GM23338 (cell line): Measurements from ENCODE around the gene RPL41. TPM values are rescaled to one million over a fixed set of nuclear protein-coding genes. Genes with fewer than 3 reads are reported as not detected.

Experiments
- ATAC-seq: fragments of 200-7000 bp; cut with Tn5 transposase; 3 replicates; pipeline ENCODE4 v1.9.1; 2020
- DNase-seq: peaks from one replicate; pipeline ENCODE4 v3.0.0-alpha.2; 2015; ENCODE audit warnings: low spot score
- H2AFZ ChIP-seq: fragments of 200-600 bp; sonication (generic); 2 replicates; pipeline ENCODE4 v1.8.0; 2016; ENCODE audit warnings: antibody characterized with exemption, mild to moderate bottlenecking, moderate library complexity
- H3F3A ChIP-seq: fragments of 200-600 bp; sonication (generic); replicated peaks from 2 replicates; pipeline ENCODE4 v1.8.0; 2017; ENCODE audit warnings: antibody characterized with exemption, mixed run types, low read depth
- H3K27ac ChIP-seq: fragments of 200-600 bp; sonication (generic); 2 replicates; pipeline ENCODE4 v1.6.1; 2016; ENCODE audit warnings: low read depth
- H3K27me3 ChIP-seq: fragments of 200-600 bp; sonication (generic); 2 replicates; pipeline ENCODE4 v1.8.0; 2016; ENCODE audit warnings: mild to moderate bottlenecking, mixed run types, moderate library complexity; ENCODE audit not compliant: insufficient read depth
- H3K36me3 ChIP-seq: fragments of 200-600 bp; sonication (generic); 2 replicates; pipeline ENCODE4 v1.8.0; 2016; ENCODE audit warnings: mild to moderate bottlenecking; ENCODE audit not compliant: insufficient read depth
- H3K4me1 ChIP-seq: fragments of 200-600 bp; sonication (generic); 2 replicates; pipeline ENCODE4 v1.8.0; 2016; ENCODE audit warnings: mild to moderate bottlenecking, moderate library complexity; ENCODE audit not compliant: insufficient read depth
- H3K4me2 ChIP-seq: fragments of 200-600 bp; sonication (generic); 2 replicates; pipeline ENCODE4 v1.7.1; 2017; ENCODE audit warnings: mixed run types
- H3K4me3 ChIP-seq: fragments of 200-600 bp; sonication (generic); 2 replicates; pipeline ENCODE4 v1.6.1; 2016; ENCODE audit warnings: mixed run types
- H3K79me2 ChIP-seq: fragments of 200-600 bp; sonication (generic); replicated peaks from 2 replicates; pipeline ENCODE4 v1.8.0; 2017; ENCODE audit warnings: mild to moderate bottlenecking; ENCODE audit not compliant: insufficient read depth
- H3K9me2 ChIP-seq: fragments of 200-600 bp; sonication (generic); 2 replicates; pipeline ENCODE4 v1.8.0; 2017; ENCODE audit not compliant: insufficient read depth
- H4K20me1 ChIP-seq: fragments of 200-600 bp; sonication (generic); replicated peaks from 2 replicates; pipeline ENCODE4 v1.8.0; 2017; ENCODE audit warnings: mild to moderate bottlenecking; ENCODE audit not compliant: insufficient read depth
- H3K27ac Mint-ChIP-seq: 2 replicates; pipeline ENCODE4 v1.8.0; 2020; ENCODE audit warnings: inconsistent platforms, mild to moderate bottlenecking, moderate library complexity, mixed read lengths
- H3K27me3 Mint-ChIP-seq: 3 replicates; pipeline ENCODE4 v1.8.0; 2022; ENCODE audit warnings: low read depth, mild to moderate bottlenecking, moderate library complexity, mixed read lengths, inconsistent platforms; ENCODE audit not compliant: insufficient read depth, poor library complexity
- H3K36me3 Mint-ChIP-seq: 3 replicates; pipeline ENCODE4 v1.8.0; 2021; ENCODE audit warnings: low read depth, mild to moderate bottlenecking, inconsistent platforms, moderate library complexity, mixed read lengths
- H3K4me1 Mint-ChIP-seq: 3 replicates; pipeline ENCODE4 v1.8.0; 2020; ENCODE audit warnings: mild to moderate bottlenecking, inconsistent platforms, mixed read lengths
- H3K4me3 Mint-ChIP-seq: 3 replicates; pipeline ENCODE4 v1.8.0; 2021; ENCODE audit warnings: moderate library complexity, mild to moderate bottlenecking, inconsistent platforms, mixed read lengths
- H3K9me3 Mint-ChIP-seq: 3 replicates; pipeline ENCODE4 v1.8.0; 2020; ENCODE audit warnings: moderate library complexity, mild to moderate bottlenecking, inconsistent platforms, mixed read lengths
- CREB1 ChIP-seq: fragments of 250-450 bp; sonication (Bioruptor Pico); IDR thresholded peaks from 2 replicates; pipeline ENCODE4 v1.5.0; 2020; ENCODE audit warnings: low read depth, mild to moderate bottlenecking, moderate library complexity
- EZH2phosphoT487 ChIP-seq: fragments of 200-600 bp; sonication (generic); IDR thresholded peaks from one replicate; pipeline ENCODE4 v1.8.1; 2018; ENCODE audit warnings: antibody characterized with exemption; ENCODE audit not compliant: unreplicated experiment
- JUNB ChIP-seq: IDR thresholded peaks from one replicate; pipeline ENCODE4 v1.6.1; 2016; ENCODE audit warnings: antibody characterized with exemption; ENCODE audit not compliant: unreplicated experiment
- POLR2AphosphoS5 ChIP-seq: IDR thresholded peaks from 2 replicates; pipeline ENCODE4 v1.6.1; 2016; ENCODE audit warnings: antibody characterized with exemption, low read depth
- STAT1 ChIP-seq: IDR thresholded peaks from one replicate; pipeline ENCODE4 v1.6.1; 2016; ENCODE audit warnings: antibody characterized with exemption; ENCODE audit not compliant: unreplicated experiment
- ZNF114 ChIP-seq: fragments of 250-450 bp; sonication (Bioruptor Pico); IDR thresholded peaks from 2 replicates; pipeline ENCODE4 v1.5.0; 2020; ENCODE audit warnings: mild to moderate bottlenecking, moderate library complexity
- polyA plus RNA-seq: library from polyadenylated mRNA; unstranded; fragments of >200 nt; fragmentation: Nextera tagmentation; extraction: Ambion mirVana; gene quantifications from 2 replicates; pipeline ENCODE4 v1.2.1, GENCODE V29; 2016
- total RNA-seq: library from RNA; depleted of rRNA; stranded (reverse); fragments of >200 nt; shearing (Covaris generic); gene quantifications from 2 replicates; pipeline ENCODE4 v1.2.3, GENCODE V29; 2014
- TF ChIP-seq, protein P1 (sequence below): IDR thresholded peaks from one replicate; pipeline ENCODE4 v1.6.1; 2018; ENCODE audit warnings: antibody characterized with exemption; ENCODE audit not compliant: unreplicated experiment
- TF ChIP-seq, protein P2 (sequence below): fragments of 250-450 bp; sonication (Bioruptor Pico); IDR thresholded peaks from 2 replicates; pipeline ENCODE4 v1.5.0; 2020; ENCODE audit warnings: mild to moderate bottlenecking, moderate library complexity
- TF ChIP-seq, protein P3 (sequence below), 2 experiments: fragments of 200-600 bp in 1 of 2; sonication (generic) in 1 of 2; conservative IDR thresholded peaks; 2 replicates each; pipeline versions ENCODE4 v1.5.1 to v1.6.1; 2016 to 2017; ENCODE audit warnings: antibody characterized with exemption in 2 of 2, low read depth in 2 of 2, mild to moderate bottlenecking in 2 of 2, moderate library complexity in 1 of 2

Gene RPL41
- total and polyA plus RNA-seq, 2 experiments from 2014 or later: 2,039 to 3,875 TPM

DNA sequence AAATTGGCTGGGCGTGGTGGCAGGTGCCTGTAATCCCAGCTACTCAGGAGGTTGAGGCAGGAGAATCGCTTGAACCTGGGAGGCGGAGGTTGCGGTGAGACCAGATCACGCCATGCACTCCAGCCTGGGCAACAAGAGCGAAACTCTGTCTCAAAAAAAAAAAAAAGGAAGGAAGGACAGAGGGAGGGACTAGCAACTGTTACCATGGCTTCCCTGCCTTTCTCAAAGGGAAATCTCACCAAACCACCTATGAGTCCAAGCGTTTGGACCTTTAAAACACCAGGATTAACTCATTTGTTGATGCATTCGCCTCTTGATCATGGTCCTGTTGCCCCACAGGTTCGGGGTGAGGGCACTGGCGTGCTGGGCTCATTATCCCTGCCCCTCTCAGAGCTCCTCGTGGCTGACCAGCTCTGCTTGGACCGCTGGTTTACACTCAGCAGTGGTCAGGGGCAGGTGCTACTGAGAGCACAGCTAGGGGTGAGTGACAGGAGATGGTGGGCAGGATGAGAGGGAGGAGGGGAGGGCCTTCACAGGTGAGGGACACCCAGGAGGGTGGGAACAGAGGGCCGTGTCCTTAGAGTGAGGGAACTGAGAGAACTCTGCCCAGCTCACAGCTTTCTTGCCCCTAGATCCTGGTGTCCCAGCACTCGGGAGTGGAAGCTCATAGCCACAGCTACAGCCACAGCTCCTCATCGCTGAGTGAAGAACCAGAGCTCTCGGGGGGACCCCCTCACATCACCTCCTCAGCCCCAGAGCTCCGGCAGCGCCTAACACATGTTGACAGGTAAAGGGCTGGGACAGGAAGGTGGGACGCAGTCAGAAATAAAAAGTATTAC is 25.7 kb downstream of the RPL41 start:
- peaks cover 4% of the 10 kb centered on the region for H3K27me3 Mint-ChIP-seq
- Histone ChIP-seq H3F3A (peaks cover 6% of the 10 kb centered on the region; the same call in 1 of the 2 replicates), H3K4me3 (no peak overlapping the region), H3K4me1 (no peaks in the 10 kb centered on the region), H3K27me3 (no peaks in the 10 kb centered on the region), H3K9me2 (no peaks in the 10 kb centered on the region), H3K27ac (no peak overlapping the region), H2AFZ (no peak overlapping the region), H3K79me2 (no peaks in the 10 kb centered on the region), H3K36me3 (peaks cover 66% of the 10 kb centered on the region), H4K20me1 (no peaks in the 10 kb centered on the region; the same call in 1 of the 2 replicates), H3K4me2 (no peak overlapping the region)
- 0 out of 2 replicates have a peak overlapping the region, but pooled peaks have one; percentile 31 for H3K27ac Mint-ChIP-seq
- no peaks in the 10 kb centered on the region for H3K4me1 Mint-ChIP-seq
- TF ChIP-seq, protein P1, sequence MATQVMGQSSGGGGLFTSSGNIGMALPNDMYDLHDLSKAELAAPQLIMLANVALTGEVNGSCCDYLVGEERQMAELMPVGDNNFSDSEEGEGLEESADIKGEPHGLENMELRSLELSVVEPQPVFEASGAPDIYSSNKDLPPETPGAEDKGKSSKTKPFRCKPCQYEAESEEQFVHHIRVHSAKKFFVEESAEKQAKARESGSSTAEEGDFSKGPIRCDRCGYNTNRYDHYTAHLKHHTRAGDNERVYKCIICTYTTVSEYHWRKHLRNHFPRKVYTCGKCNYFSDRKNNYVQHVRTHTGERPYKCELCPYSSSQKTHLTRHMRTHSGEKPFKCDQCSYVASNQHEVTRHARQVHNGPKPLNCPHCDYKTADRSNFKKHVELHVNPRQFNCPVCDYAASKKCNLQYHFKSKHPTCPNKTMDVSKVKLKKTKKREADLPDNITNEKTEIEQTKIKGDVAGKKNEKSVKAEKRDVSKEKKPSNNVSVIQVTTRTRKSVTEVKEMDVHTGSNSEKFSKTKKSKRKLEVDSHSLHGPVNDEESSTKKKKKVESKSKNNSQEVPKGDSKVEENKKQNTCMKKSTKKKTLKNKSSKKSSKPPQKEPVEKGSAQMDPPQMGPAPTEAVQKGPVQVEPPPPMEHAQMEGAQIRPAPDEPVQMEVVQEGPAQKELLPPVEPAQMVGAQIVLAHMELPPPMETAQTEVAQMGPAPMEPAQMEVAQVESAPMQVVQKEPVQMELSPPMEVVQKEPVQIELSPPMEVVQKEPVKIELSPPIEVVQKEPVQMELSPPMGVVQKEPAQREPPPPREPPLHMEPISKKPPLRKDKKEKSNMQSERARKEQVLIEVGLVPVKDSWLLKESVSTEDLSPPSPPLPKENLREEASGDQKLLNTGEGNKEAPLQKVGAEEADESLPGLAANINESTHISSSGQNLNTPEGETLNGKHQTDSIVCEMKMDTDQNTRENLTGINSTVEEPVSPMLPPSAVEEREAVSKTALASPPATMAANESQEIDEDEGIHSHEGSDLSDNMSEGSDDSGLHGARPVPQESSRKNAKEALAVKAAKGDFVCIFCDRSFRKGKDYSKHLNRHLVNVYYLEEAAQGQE: no peak
- TF ChIP-seq CREB1 (CRISPR knock-in tag): no peak
- no peak for DNase-seq
- no peak overlapping the region for H3K4me3 Mint-ChIP-seq
- no peaks in the 10 kb centered on the region for H3K9me3 Mint-ChIP-seq
- peaks cover 82% of the 10 kb centered on the region for H3K36me3 Mint-ChIP-seq
- no peak for ATAC-seq

DNA sequence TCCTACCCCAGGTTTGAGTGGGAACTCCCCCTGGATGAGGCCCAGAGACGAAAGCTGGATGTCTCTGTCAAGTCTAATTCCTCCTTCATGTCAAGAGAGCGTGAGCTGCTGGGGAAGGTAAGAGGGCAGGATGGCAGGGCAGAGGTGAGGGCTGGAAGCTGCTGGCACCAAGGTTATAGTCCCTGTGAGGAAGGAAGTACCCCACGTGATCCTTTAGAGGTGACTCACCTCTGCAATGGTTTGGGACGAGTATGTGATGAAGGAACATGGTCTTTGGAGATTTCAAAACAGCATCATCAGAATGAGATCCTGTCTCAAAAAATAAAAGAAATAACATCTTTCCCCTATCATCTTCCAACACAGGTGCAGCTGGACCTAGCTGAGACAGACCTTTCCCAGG is 26.8 kb downstream of the RPL41 start:
- Histone ChIP-seq H3K27me3 (no peaks in the 10 kb centered on the region), H3K4me1 (no peaks in the 10 kb centered on the region), H4K20me1 (no peaks in the 10 kb centered on the region; the same call in 1 of the 2 replicates), H3K4me2 (no peak overlapping the region), H3K27ac (no peak overlapping the region), H2AFZ (no peak overlapping the region), H3K79me2 (no peaks in the 10 kb centered on the region), H3K4me3 (no peak overlapping the region), H3F3A (peaks cover 6% of the 10 kb centered on the region; the same call in 1 of the 2 replicates), H3K9me2 (no peaks in the 10 kb centered on the region), H3K36me3 (peaks cover 57% of the 10 kb centered on the region)
- Mint-ChIP-seq H3K4me3 (no peak overlapping the region), H3K4me1 (no peaks in the 10 kb centered on the region), H3K27ac (no peak overlapping the region), H3K9me3 (no peaks in the 10 kb centered on the region), H3K27me3 (peaks cover 4% of the 10 kb centered on the region), H3K36me3 (peaks cover 71% of the 10 kb centered on the region)
- no peak for ATAC-seq
- no peak for DNase-seq
- TF ChIP-seq ZNF114 (CRISPR knock-in tag): no peak
- TF ChIP-seq, protein P2, sequence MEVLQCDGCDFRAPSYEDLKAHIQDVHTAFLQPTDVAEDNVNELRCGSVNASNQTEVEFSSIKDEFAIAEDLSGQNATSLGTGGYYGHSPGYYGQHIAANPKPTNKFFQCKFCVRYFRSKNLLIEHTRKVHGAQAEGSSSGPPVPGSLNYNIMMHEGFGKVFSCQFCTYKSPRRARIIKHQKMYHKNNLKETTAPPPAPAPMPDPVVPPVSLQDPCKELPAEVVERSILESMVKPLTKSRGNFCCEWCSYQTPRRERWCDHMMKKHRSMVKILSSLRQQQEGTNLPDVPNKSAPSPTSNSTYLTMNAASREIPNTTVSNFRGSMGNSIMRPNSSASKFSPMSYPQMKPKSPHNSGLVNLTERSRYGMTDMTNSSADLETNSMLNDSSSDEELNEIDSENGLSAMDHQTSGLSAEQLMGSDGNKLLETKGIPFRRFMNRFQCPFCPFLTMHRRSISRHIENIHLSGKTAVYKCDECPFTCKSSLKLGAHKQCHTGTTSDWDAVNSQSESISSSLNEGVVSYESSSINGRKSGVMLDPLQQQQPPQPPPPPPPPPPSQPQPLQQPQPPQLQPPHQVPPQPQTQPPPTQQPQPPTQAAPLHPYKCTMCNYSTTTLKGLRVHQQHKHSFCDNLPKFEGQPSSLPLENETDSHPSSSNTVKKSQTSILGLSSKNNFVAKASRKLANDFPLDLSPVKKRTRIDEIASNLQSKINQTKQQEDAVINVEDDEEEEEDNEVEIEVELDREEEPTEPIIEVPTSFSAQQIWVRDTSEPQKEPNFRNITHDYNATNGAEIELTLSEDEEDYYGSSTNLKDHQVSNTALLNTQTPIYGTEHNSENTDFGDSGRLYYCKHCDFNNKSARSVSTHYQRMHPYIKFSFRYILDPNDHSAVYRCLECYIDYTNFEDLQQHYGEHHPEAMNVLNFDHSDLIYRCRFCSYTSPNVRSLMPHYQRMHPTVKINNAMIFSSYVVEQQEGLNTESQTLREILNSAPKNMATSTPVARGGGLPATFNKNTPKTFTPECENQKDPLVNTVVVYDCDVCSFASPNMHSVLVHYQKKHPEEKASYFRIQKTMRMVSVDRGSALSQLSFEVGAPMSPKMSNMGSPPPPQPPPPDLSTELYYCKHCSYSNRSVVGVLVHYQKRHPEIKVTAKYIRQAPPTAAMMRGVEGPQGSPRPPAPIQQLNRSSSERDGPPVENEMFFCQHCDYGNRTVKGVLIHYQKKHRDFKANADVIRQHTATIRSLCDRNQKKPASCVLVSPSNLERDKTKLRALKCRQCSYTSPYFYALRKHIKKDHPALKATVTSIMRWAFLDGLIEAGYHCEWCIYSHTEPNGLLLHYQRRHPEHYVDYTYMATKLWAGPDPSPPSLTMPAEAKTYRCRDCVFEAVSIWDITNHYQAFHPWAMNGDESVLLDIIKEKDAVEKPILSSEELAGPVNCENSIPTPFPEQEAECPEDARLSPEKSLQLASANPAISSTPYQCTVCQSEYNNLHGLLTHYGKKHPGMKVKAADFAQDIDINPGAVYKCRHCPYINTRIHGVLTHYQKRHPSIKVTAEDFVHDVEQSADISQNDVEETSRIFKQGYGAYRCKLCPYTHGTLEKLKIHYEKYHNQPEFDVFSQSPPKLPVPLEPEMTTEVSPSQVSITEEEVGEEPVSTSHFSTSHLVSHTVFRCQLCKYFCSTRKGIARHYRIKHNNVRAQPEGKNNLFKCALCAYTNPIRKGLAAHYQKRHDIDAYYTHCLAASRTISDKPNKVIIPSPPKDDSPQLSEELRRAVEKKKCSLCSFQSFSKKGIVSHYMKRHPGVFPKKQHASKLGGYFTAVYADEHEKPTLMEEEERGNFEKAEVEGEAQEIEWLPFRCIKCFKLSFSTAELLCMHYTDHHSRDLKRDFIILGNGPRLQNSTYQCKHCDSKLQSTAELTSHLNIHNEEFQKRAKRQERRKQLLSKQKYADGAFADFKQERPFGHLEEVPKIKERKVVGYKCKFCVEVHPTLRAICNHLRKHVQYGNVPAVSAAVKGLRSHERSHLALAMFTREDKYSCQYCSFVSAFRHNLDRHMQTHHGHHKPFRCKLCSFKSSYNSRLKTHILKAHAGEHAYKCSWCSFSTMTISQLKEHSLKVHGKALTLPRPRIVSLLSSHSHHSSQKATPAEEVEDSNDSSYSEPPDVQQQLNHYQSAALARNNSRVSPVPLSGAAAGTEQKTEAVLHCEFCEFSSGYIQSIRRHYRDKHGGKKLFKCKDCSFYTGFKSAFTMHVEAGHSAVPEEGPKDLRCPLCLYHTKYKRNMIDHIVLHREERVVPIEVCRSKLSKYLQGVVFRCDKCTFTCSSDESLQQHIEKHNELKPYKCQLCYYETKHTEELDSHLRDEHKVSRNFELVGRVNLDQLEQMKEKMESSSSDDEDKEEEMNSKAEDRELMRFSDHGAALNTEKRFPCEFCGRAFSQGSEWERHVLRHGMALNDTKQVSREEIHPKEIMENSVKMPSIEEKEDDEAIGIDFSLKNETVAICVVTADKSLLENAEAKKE (CRISPR knock-in tag): no peak
- no peak for TF ChIP-seq STAT1
- no peak for TF ChIP-seq EZH2phosphoT487
- TF ChIP-seq, protein P3, sequence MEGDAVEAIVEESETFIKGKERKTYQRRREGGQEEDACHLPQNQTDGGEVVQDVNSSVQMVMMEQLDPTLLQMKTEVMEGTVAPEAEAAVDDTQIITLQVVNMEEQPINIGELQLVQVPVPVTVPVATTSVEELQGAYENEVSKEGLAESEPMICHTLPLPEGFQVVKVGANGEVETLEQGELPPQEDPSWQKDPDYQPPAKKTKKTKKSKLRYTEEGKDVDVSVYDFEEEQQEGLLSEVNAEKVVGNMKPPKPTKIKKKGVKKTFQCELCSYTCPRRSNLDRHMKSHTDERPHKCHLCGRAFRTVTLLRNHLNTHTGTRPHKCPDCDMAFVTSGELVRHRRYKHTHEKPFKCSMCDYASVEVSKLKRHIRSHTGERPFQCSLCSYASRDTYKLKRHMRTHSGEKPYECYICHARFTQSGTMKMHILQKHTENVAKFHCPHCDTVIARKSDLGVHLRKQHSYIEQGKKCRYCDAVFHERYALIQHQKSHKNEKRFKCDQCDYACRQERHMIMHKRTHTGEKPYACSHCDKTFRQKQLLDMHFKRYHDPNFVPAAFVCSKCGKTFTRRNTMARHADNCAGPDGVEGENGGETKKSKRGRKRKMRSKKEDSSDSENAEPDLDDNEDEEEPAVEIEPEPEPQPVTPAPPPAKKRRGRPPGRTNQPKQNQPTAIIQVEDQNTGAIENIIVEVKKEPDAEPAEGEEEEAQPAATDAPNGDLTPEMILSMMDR (conservative IDR thresholded peaks at IDR 0.05; ENCODE audit: low read depth in 2 of 2): no peak
- TF ChIP-seq POLR2AphosphoS5: no peak
- no peak for TF ChIP-seq JUNB
- no peak for TF ChIP-seq CREB1 (CRISPR knock-in tag)
